ENCODE measurements around the gene CACHD1.

The CACHD1 gene

DNA sequence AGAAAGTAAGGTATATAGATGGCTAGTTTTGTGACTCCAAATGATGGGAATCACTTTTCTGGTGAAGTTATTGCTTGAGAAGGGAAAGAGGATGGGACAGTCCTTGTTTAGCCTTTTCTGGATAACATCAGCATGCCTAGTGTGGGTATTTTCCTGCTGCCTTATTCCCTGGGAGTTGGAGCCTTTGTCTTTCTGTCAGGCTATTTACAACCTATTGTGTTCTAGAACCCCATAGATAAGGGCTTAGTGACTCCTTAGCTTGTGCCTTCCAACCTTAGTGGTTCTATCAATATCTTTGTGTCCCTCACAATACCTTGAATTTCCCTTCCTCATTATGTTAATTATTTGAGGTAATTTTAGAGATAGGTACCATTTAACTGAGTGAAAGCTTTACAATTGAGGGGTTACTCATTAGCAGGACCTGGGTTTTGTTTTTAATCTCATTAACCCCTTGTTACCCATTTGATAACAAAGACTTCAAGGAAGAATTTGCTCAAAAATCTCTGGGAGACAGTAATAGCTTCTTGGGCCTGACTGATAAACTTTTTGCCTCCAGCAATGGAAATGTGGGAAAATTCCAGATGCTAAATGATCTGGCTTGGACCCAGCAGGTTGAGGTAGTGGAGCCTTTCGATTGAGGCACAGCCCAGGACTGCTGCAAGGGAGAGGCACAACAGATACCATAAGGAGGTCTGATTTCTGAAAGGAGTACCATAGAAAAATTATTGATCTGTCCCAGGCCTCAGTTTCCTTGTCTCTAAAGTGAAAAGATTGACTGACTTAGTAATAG lies 49.0 kb downstream of the CACHD1 start:
- DNase-seq: no peak
- H3K9me3 ChIP-seq (ENCODE audit: control extremely low read depth in 1 of 5, control insufficient read depth in 4 of 5, insufficient read depth in 2 of 5, low read depth in 1 of 5, low read length in 4 of 5): no peaks in the 10 kb centered on the region
- peaks cover 0 to 7% (median 2%) of the 10 kb centered on the region in 4 experiments for H3K4me1 ChIP-seq (ENCODE audit: control extremely low read depth in 1 of 4, control insufficient read depth in 4 of 4, insufficient read depth in 4 of 4, low read length in 3 of 4)
- ChIA-PET POLR2A (no interaction called here), CTCF (interaction anchor here (1.1 kb wide), 1 partner anchor 18 kb away, joined by 3 read pairs; no protein-coding TSS in a partner anchor)
- H3K4me3 ChIP-seq (ENCODE audit: control insufficient read depth in 1 of 7, extremely low read depth in 1 of 7, insufficient read depth in 4 of 7, low read depth in 2 of 7, low read length in 6 of 7): no peak overlapping the region
- WGBS (ENCODE audit: insufficient coverage): 100% methylated on average over 1 of the region's 1 CpG
- H3K36me3 ChIP-seq (ENCODE audit: control insufficient read depth in 4 of 4, insufficient read depth in 4 of 4, low read length in 3 of 4): no peaks in the 10 kb centered on the region
- no peaks in the 10 kb centered on the region for H3K27me3 ChIP-seq (replicated peaks in 2 of 5; ENCODE audit: control insufficient read depth in 4 of 5, insufficient read depth in 5 of 5, low read length in 4 of 5)
- no peak overlapping the region for H3K27ac ChIP-seq (ENCODE audit: insufficient read depth in 1 of 2, low read depth in 1 of 2, low read length in 2 of 2, poor library complexity in 1 of 2, severe bottlenecking in 2 of 2)

- no peaks in the 10 kb centered on the region for H3K36me3 ChIP-seq (ENCODE audit: control insufficient read depth in 4 of 4, insufficient read depth in 4 of 4, low read length in 3 of 4)
- ChIA-PET CTCF (no interaction called here), POLR2A (no interaction called here)
- DNase-seq: no peak
- H3K9me3 ChIP-seq (ENCODE audit: control extremely low read depth in 1 of 5, control insufficient read depth in 4 of 5, insufficient read depth in 2 of 5, low read depth in 1 of 5, low read length in 4 of 5): no peaks in the 10 kb centered on the region
- no peak overlapping the region for H3K4me3 ChIP-seq (ENCODE audit: control insufficient read depth in 1 of 7, extremely low read depth in 1 of 7, insufficient read depth in 4 of 7, low read depth in 2 of 7, low read length in 6 of 7)
- H3K27ac ChIP-seq (ENCODE audit: insufficient read depth in 1 of 2, low read depth in 1 of 2, low read length in 2 of 2, poor library complexity in 1 of 2, severe bottlenecking in 2 of 2): no peak overlapping the region
- no peaks in the 10 kb centered on the region for H3K27me3 ChIP-seq (replicated peaks in 2 of 5; ENCODE audit: control insufficient read depth in 4 of 5, insufficient read depth in 5 of 5, low read length in 4 of 5)
- WGBS (ENCODE audit: insufficient coverage): 100% methylated on average over 2 of the region's 3 CpGs
- peaks cover 0 to 2% (median 0%) of the 10 kb centered on the region in 4 experiments for H3K4me1 ChIP-seq (ENCODE audit: control extremely low read depth in 1 of 4, control insufficient read depth in 4 of 4, insufficient read depth in 4 of 4, low read length in 3 of 4)
These were observed 50.0 kb downstream of the CACHD1 start for GRCh38 chr1:64519901-64520300.

DNA sequence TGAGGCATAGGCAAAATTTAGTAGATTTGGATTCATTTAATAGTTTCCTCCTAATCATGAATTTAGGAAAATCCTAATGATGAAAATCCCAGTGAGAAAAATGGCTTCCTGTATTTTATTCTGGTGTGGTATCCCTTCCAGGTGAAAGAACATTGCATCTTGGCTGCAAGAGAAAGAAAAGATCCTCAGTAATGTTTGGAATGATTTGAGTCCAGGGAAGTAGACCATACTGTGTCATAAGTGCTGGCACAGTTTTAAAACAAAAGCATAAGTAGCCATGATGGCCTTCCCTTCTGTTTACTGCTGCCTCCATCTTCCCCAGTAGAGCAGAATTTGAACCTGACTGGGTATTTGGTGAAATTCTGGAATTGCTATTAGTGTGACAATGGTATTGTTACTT lies 52.8 kb downstream of the CACHD1 start:
- H3K27ac ChIP-seq (ENCODE audit: insufficient read depth in 1 of 2, low read depth in 1 of 2, low read length in 2 of 2, poor library complexity in 1 of 2, severe bottlenecking in 2 of 2): no peak overlapping the region
- no peaks in the 10 kb centered on the region for H3K27me3 ChIP-seq (replicated peaks in 2 of 5; ENCODE audit: control insufficient read depth in 4 of 5, insufficient read depth in 5 of 5, low read length in 4 of 5)
- DNase-seq: no peak
- no peaks in the 10 kb centered on the region for H3K36me3 ChIP-seq (ENCODE audit: control insufficient read depth in 4 of 4, insufficient read depth in 4 of 4, low read length in 3 of 4)
- no peaks in the 10 kb centered on the region for H3K4me1 ChIP-seq (ENCODE audit: control extremely low read depth in 1 of 4, control insufficient read depth in 4 of 4, insufficient read depth in 4 of 4, low read length in 3 of 4)
- POLR2A ChIA-PET: no interaction called here
- H3K4me3 ChIP-seq (ENCODE audit: control insufficient read depth in 1 of 7, extremely low read depth in 1 of 7, insufficient read depth in 4 of 7, low read depth in 2 of 7, low read length in 6 of 7): no peak overlapping the region
- H3K9me3 ChIP-seq (ENCODE audit: control extremely low read depth in 1 of 5, control insufficient read depth in 4 of 5, insufficient read depth in 2 of 5, low read depth in 1 of 5, low read length in 4 of 5): no peaks in the 10 kb centered on the region
- CTCF ChIA-PET: no interaction called here

DNA sequence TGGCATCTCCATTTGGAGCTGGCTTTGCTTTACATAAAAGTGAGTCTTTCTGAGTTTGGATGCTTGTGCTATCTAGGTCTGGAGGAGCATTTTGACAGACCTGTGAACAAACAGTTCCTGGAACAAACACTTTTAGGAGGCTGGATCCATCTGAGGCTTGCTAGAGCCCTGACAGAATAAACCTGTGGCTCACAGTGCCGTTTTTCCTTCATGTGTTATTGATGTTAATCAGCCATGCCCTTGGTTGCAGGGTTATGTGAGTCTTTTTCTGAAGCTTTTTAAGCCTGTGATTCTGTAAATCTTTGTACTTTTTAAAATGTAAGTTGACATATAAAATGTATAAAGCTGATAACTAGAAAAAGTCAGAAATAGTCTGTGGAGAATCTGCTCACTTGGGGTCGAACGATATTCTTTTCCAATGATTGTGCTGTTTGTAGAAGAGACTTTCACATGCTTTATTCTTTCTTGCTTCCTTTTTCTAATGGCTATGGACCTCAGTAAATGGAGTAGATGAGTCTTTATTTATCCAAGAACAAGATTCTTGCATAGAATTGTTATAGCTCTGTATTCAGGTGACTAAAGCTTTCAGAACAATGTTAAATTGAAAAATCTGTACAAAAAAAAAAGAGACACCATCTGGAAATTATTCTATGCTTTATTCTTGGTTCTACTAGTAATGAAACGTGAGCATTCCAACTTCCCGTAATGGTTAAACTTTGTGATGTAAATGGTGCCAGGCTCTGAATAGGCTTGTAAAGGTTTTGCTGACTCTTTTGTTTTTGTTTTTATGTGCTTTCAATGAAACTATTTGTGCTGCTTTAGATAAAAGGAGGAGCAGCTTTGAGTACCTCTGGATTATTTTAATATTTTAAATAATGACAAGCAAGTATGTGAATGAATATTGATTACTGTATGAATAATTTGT lies 53.7 kb downstream of the CACHD1 start:
- ChIA-PET POLR2A (no interaction called here), CTCF (no interaction called here)
- 93% methylated on average over 5 of the region's 5 CpGs for WGBS (ENCODE audit: insufficient coverage)
- Histone ChIP-seq H3K4me3 (ENCODE audit: control insufficient read depth in 1 of 7, extremely low read depth in 1 of 7, insufficient read depth in 4 of 7, low read depth in 2 of 7, low read length in 6 of 7) (no peak overlapping the region), H3K4me1 (ENCODE audit: control extremely low read depth in 1 of 4, control insufficient read depth in 4 of 4, insufficient read depth in 4 of 4, low read length in 3 of 4) (no peaks in the 10 kb centered on the region), H3K27ac (ENCODE audit: insufficient read depth in 1 of 2, low read depth in 1 of 2, low read length in 2 of 2, poor library complexity in 1 of 2, severe bottlenecking in 2 of 2) (no peak overlapping the region), H3K27me3 (replicated peaks in 2 of 5; ENCODE audit: control insufficient read depth in 4 of 5, insufficient read depth in 5 of 5, low read length in 4 of 5) (no peaks in the 10 kb centered on the region), H3K9me3 (ENCODE audit: control extremely low read depth in 1 of 5, control insufficient read depth in 4 of 5, insufficient read depth in 2 of 5, low read depth in 1 of 5, low read length in 4 of 5) (no peaks in the 10 kb centered on the region), H3K36me3 (ENCODE audit: control insufficient read depth in 4 of 4, insufficient read depth in 4 of 4, low read length in 3 of 4) (no peaks in the 10 kb centered on the region)
- DNase-seq: no peak

DNA sequence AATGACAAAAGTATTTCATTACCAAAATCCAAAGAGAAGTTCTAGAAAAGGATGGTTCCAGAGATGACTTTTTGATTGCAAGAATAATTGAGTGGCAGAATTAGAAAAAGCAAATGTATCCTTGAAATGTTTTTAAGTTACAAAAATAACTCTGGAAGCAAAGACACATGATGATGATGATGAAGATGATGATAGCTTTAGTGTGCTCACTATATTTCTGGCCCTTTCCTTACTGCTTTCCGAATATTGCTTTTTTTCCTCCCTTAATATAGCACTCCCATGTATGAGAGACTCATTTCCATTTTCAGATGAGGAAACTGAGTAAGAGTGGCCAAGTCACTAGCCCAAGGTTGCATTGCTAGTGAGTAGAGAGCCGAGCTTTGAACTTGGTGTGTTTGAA lies 54.7 kb downstream of the CACHD1 start:
- CTCF ChIA-PET: no interaction called here
- WGBS (ENCODE audit: insufficient coverage): no CpG with 5 or more reads among the region's 2 CpGs
- Histone ChIP-seq H3K4me1 (ENCODE audit: control extremely low read depth in 1 of 4, control insufficient read depth in 4 of 4, insufficient read depth in 4 of 4, low read length in 3 of 4) (no peaks in the 10 kb centered on the region), H3K27me3 (replicated peaks in 2 of 5; ENCODE audit: control insufficient read depth in 4 of 5, insufficient read depth in 5 of 5, low read length in 4 of 5) (no peaks in the 10 kb centered on the region), H3K27ac (ENCODE audit: insufficient read depth in 1 of 2, low read depth in 1 of 2, low read length in 2 of 2, poor library complexity in 1 of 2, severe bottlenecking in 2 of 2) (no peak overlapping the region), H3K4me3 (ENCODE audit: control insufficient read depth in 1 of 7, extremely low read depth in 1 of 7, insufficient read depth in 4 of 7, low read depth in 2 of 7, low read length in 6 of 7) (no peak overlapping the region), H3K9me3 (ENCODE audit: control extremely low read depth in 1 of 5, control insufficient read depth in 4 of 5, insufficient read depth in 2 of 5, low read depth in 1 of 5, low read length in 4 of 5) (no peaks in the 10 kb centered on the region), H3K36me3 (ENCODE audit: control insufficient read depth in 4 of 4, insufficient read depth in 4 of 4, low read length in 3 of 4) (no peaks in the 10 kb centered on the region)
- no peak for DNase-seq
- POLR2A ChIA-PET: no interaction called here

- ChIA-PET CTCF (no interaction called here), POLR2A (no interaction called here)
- no peak overlapping the region for H3K4me3 ChIP-seq (ENCODE audit: control insufficient read depth in 1 of 7, extremely low read depth in 1 of 7, insufficient read depth in 4 of 7, low read depth in 2 of 7, low read length in 6 of 7)
- 100% methylated on average over 2 of the region's 3 CpGs for WGBS (ENCODE audit: insufficient coverage)
- DNase-seq: no peak
- H3K4me1 ChIP-seq (ENCODE audit: control extremely low read depth in 1 of 4, control insufficient read depth in 4 of 4, insufficient read depth in 4 of 4, low read length in 3 of 4): no peaks in the 10 kb centered on the region
- no peaks in the 10 kb centered on the region for H3K36me3 ChIP-seq (ENCODE audit: control insufficient read depth in 4 of 4, insufficient read depth in 4 of 4, low read length in 3 of 4)
- no peaks in the 10 kb centered on the region for H3K27me3 ChIP-seq (replicated peaks in 2 of 5; ENCODE audit: control insufficient read depth in 4 of 5, insufficient read depth in 5 of 5, low read length in 4 of 5)
- no peak overlapping the region for H3K27ac ChIP-seq (ENCODE audit: insufficient read depth in 1 of 2, low read depth in 1 of 2, low read length in 2 of 2, poor library complexity in 1 of 2, severe bottlenecking in 2 of 2)
- H3K9me3 ChIP-seq (ENCODE audit: control extremely low read depth in 1 of 5, control insufficient read depth in 4 of 5, insufficient read depth in 2 of 5, low read depth in 1 of 5, low read length in 4 of 5): no peaks in the 10 kb centered on the region
These were observed 55.3 kb downstream of the CACHD1 start for GRCh38 chr1:64525116-64525686.

DNA sequence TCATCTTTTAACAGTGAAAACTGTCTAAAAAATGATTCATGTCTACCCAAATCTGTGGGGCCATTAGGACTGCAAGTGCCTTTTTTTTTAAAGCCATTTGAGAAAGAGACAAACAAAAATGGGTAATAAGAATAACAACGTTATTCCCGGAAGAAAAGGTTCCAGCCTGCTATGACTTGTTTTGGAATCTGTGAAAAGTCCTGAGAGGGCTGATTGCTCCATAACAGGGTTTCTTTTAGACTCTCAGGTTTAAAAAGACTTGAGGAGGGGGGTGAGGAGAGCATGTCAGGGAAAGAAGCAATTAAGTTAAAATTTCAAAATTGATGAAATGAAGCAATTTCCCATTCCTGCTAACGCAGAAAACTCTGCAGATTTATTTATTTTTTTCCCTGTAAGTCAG lies 56.4 kb downstream of the CACHD1 start:
- no peak overlapping the region for H3K4me3 ChIP-seq (ENCODE audit: control insufficient read depth in 1 of 7, extremely low read depth in 1 of 7, insufficient read depth in 4 of 7, low read depth in 2 of 7, low read length in 6 of 7)
- ChIA-PET POLR2A (no interaction called here), CTCF (no interaction called here)
- WGBS (ENCODE audit: insufficient coverage): 100% methylated on average over 3 of the region's 3 CpGs
- H3K27me3 ChIP-seq (replicated peaks in 2 of 5; ENCODE audit: control insufficient read depth in 4 of 5, insufficient read depth in 5 of 5, low read length in 4 of 5): no peaks in the 10 kb centered on the region
- no peaks in the 10 kb centered on the region for H3K36me3 ChIP-seq (ENCODE audit: control insufficient read depth in 4 of 4, insufficient read depth in 4 of 4, low read length in 3 of 4)
- H3K27ac ChIP-seq (ENCODE audit: insufficient read depth in 1 of 2, low read depth in 1 of 2, low read length in 2 of 2, poor library complexity in 1 of 2, severe bottlenecking in 2 of 2): no peak overlapping the region
- H3K9me3 ChIP-seq (ENCODE audit: control extremely low read depth in 1 of 5, control insufficient read depth in 4 of 5, insufficient read depth in 2 of 5, low read depth in 1 of 5, low read length in 4 of 5): no peaks in the 10 kb centered on the region
- no peaks in the 10 kb centered on the region for H3K4me1 ChIP-seq (ENCODE audit: control extremely low read depth in 1 of 4, control insufficient read depth in 4 of 4, insufficient read depth in 4 of 4, low read length in 3 of 4)
- DNase-seq: no peak
